Lower leg skin (tissue), 4 donors: Measurements from ENCODE around the gene CX3CR1. TPM values are rescaled to one million over a fixed set of nuclear protein-coding genes. Genes with fewer than 3 reads are reported as not detected.

Source experiments
- DNase-seq, 2 donors: peaks; one replicate each; pipeline ENCODE4 v3.0.0-alpha.2; 2019; ENCODE audit warnings: low spot score in 2 of 2
- H3K4me3 ChIP-seq: fragments of 200-600 bp; sonication (generic); 2 replicates; pipeline ENCODE4 v1.5.1; 2017; ENCODE audit warnings: mild to moderate bottlenecking, low read depth; ENCODE audit not compliant: poor library complexity, severe bottlenecking
- CTCF ChIP-seq, 3 donors: fragments of 450-650 bp; IDR thresholded peaks; one replicate each; pipeline ENCODE4 v1.5.1; 2016; ENCODE audit warnings: antibody characterized with exemption in 3 of 3, mild to moderate bottlenecking in 3 of 3, moderate library complexity in 2 of 3
- POLR2A ChIP-seq, 2 donors: fragments of 450-650 bp; IDR thresholded peaks; one replicate each; pipeline ENCODE4 v1.6.1; 2016 to 2017; ENCODE audit warnings: antibody characterized with exemption in 2 of 2, mild to moderate bottlenecking in 1 of 2, moderate library complexity in 1 of 2
- WGBS, 2 donors: methylation state at CpG; one replicate each; pipeline ENCODE4 v1.1.5; 2018; 5-methylcytosine and 5-hydroxymethylcytosine counted together
- intact Hi-C: fragments of 100-400 bp; cut with DNase I; formaldehyde crosslinking; loops from one replicate; pipeline ENCODE4 v1.15.0; 2023; ENCODE audit warnings: low total_unique reads
- total RNA-seq, 4 donors: library from RNA; depleted of rRNA; stranded (reverse); fragments of >200 nt; gene quantifications; one replicate each; pipeline ENCODE4 v1.1.0, GENCODE V29; 2016

Gene CX3CR1
- total RNA-seq, 4 donors from 2014 or later = 0.23 to 1.5 (median 0.97) TPM

- intact Hi-C loops = loop anchor here (10.0 kb wide), 1 partner anchor 69 kb away; the partner anchor contains the start of gene CX3CR1
- no peak overlapping the region for H3K4me3 ChIP-seq
- DNase-seq = no peak
- WGBS, 2 donors = 70 to 75% methylated on average over 2 of the region's 2 CpGs
- TF ChIP-seq POLR2A (IDR thresholded peaks at IDR 0.05) (no peak), CTCF (IDR thresholded peaks at IDR 0.05) (no peak)
Measured at GRCh38 chr3:39216176-39216790, 63.6 kb downstream of the CX3CR1 start.

GRCh38 chr3:39213613-39214012 lies 66.2 kb downstream of the CX3CR1 start:
- TF ChIP-seq CTCF (IDR thresholded peaks at IDR 0.05) (no peak), POLR2A (IDR thresholded peaks at IDR 0.05) (no peak)
- H3K4me3 ChIP-seq = no peak overlapping the region
- intact Hi-C loops = loop anchor here (10.0 kb wide), 1 partner anchor 71 kb away; the partner anchor contains the start of gene CX3CR1
- 72 to 75% methylated on average over 2 of the region's 2 CpGs for WGBS, 2 donors
- DNase-seq = no peak

Other genes starting within 250 kb of the CX3CR1 start
- gene SCN11A, start 228.1 kb downstream of the CX3CR1 start, total RNA-seq = under 1 TPM in 3 of 4 donors, not detected in 1; 0.03 to 0.10 (median 0.04) TPM
- 10 to 100 TPM; 21.6 to 41.1 (median 28.5) TPM for gene WDR48, start 228.0 kb downstream of the CX3CR1 start, total RNA-seq
- 10 to 100 TPM; 40.1 to 87.4 (median 56.4) TPM for gene GORASP1, start 172.4 kb downstream of the CX3CR1 start, total RNA-seq
- gene TTC21A, start 172.4 kb downstream of the CX3CR1 start, total RNA-seq = 1 to 10 TPM; 2.7 to 5.6 (median 4.9) TPM
- 10 to 100 TPM; 63.7 to 97.1 (median 82.2) TPM for gene CSRNP1, start 126.4 kb downstream of the CX3CR1 start, total RNA-seq
- gene XIRP1, start 87.4 kb downstream of the CX3CR1 start, total RNA-seq = not detected
- not detected for gene CCR8, start 49.7 kb upstream of the CX3CR1 start, total RNA-seq
- 10 to 100 TPM; 12.7 to 21.3 (median 14.1) TPM for gene SLC25A38, start 103.3 kb upstream of the CX3CR1 start, total RNA-seq
- gene RPSA, start 126.7 kb upstream of the CX3CR1 start, total RNA-seq = 1,000 to 10,000 TPM in 3 of 4 donors, 100 to 1,000 TPM in 1; 789 to 1,137 (median 1,095) TPM
- gene MOBP, start 187.6 kb upstream of the CX3CR1 start, total RNA-seq = under 1 TPM in 3 of 4 donors, not detected in 1; 0.11 to 0.16 (median 0.13) TPM